K562 (cell line): ENCODE measurements around the gene ASB6. TPM values are rescaled to one million over a fixed set of nuclear protein-coding genes. Genes with fewer than 3 reads are reported as not detected.

ENCODE experiments used
- BHLHE40 ChIP-seq: IDR thresholded peaks from 2 replicates; pipeline ENCODE4 v1.6.1; 2011; ENCODE audit warnings: low read length, improper control_type of control experiment
- BRD9 ChIP-seq: fragments of 450-650 bp; IDR thresholded peaks from 2 replicates; pipeline ENCODE4 v1.6.1; 2018; ENCODE audit warnings: low read depth; ENCODE audit not compliant: partially characterized antibody
- CBX2 ChIP-seq: fragments of 200-600 bp; sonication (generic); IDR thresholded peaks from one replicate; pipeline ENCODE4 v1.6.1; 2012; ENCODE audit warnings: mild to moderate bottlenecking, low read length, inconsistent platforms; ENCODE audit not compliant: insufficient read depth, poor library complexity, severe bottlenecking
- FIP1L1 ChIP-seq: fragments of 200-400 bp; formaldehyde crosslinking; IDR thresholded peaks from 2 replicates; pipeline ENCODE4 v1.6.1; 2018; ENCODE audit warnings: mild to moderate bottlenecking, low read depth, low read length; ENCODE audit not compliant: poor library complexity, severe bottlenecking
- FOXA3 ChIP-seq, 2 experiments: fragments of 450-650 bp in 1 of 2; sonication (generic) in 1 of 2; formaldehyde crosslinking; IDR thresholded peaks in 1 of 2; conservative IDR thresholded peaks in 1 of 2; 2 replicates each; pipeline versions ENCODE4 v1.4.0 to v1.8.0; 2020 to 2022; ENCODE audit warnings: mild to moderate bottlenecking in 2 of 2, missing genetic modification reagents in 1 of 2
- KHSRP ChIP-seq: fragments of 450-650 bp; IDR thresholded peaks from 2 replicates; pipeline ENCODE4 v1.6.1; 2017
- MAFG ChIP-seq: fragments of 450-650 bp; conservative IDR thresholded peaks from 2 replicates; pipeline ENCODE4 v1.6.1; 2016; ENCODE audit warnings: missing genetic modification characterization, missing compliant biosample characterization
- MGA ChIP-seq: fragments of 450-650 bp; IDR thresholded peaks from 2 replicates; pipeline ENCODE4 v1.6.1; 2016; ENCODE audit warnings: mild to moderate bottlenecking, moderate library complexity
- NR0B1 ChIP-seq: fragments of 450-650 bp; IDR thresholded peaks from one replicate; pipeline ENCODE4 v1.6.1; 2018; ENCODE audit warnings: mild to moderate bottlenecking, moderate library complexity; ENCODE audit not compliant: partially characterized antibody
- NUFIP1 ChIP-seq: fragments of 450-650 bp; IDR thresholded peaks from 2 replicates; pipeline ENCODE4 v1.6.1; 2018; ENCODE audit not compliant: partially characterized antibody
- SRF ChIP-seq, 2 experiments: fragments of 250-450, 450-650 bp in 1 of 2; sonication (Bioruptor Pico) in 1 of 2; sonication (generic) in 1 of 2; formaldehyde crosslinking; IDR thresholded peaks; 2 replicates each; pipeline versions ENCODE4 v1.5.0 to v1.5.1; 2020 to 2022; ENCODE audit warnings: mild to moderate bottlenecking in 1 of 2, missing genetic modification reagents in 1 of 2
- TGIF2 ChIP-seq: sonication (generic); formaldehyde crosslinking; IDR thresholded peaks from 2 replicates; pipeline ENCODE4 v1.8.1; 2022; ENCODE audit warnings: mild to moderate bottlenecking, missing genetic modification reagents, moderate library complexity
- ZNF551 ChIP-seq: fragments of 250-450 bp; sonication (Bioruptor Pico); IDR thresholded peaks from 2 replicates; pipeline ENCODE4 v1.5.0; 2021; ENCODE audit warnings: mild to moderate bottlenecking, moderate library complexity
- polyA plus RNA-seq, 8 experiments: library from polyadenylated mRNA; depleted of rRNA in 4 of 8; stranded (reverse) in 5 of 8; unstranded in 3 of 8; fragments of >200 nt; fragmentation: Nextera tagmentation in 2 of 8; fragmentation: Illumina TruSeq in 1 of 8; extraction: Ambion mirVana in 2 of 8; extraction: Trizol in 1 of 8; gene quantifications; 2 replicates each; pipeline versions ENCODE4 v1.2.1 to v1.2.3, GENCODE V29; 2011 to 2014; ENCODE audit warnings: inconsistent platforms in 1 of 8, missing spikeins in 1 of 8
- total RNA-seq, 7 experiments: library from RNA; depleted of rRNA in 6 of 7; stranded (reverse); fragments of >200 nt in 6 of 7; fragmentation: Illumina TruSeq in 2 of 7; extraction: Trizol in 2 of 7; gene quantifications; 2 replicates each; pipeline versions ENCODE4 v1.2.1 to v1.2.3, GENCODE V29; 2011 to 2021; ENCODE audit warnings: low replicate concordance in 1 of 7

ASB6 gene
- total and polyA plus RNA-seq, 9 of the 15 experiments (the other 6 are each of a cell fraction or from before 2014, with no cell fraction given) = 0.92 to 17.8 (median 11.3) TPM

- peak; percentile 79 for TF ChIP-seq MGA
- no peak for TF ChIP-seq SRF (CRISPR knock-in tag; IDR thresholded peaks at IDR 0.05)
- peak; percentile 98 for TF ChIP-seq BHLHE40
- no peak for TF ChIP-seq NR0B1
- TF ChIP-seq KHSRP = no peak
- TF ChIP-seq NUFIP1 = no peak
- TF ChIP-seq FIP1L1 = no peak
- TF ChIP-seq MAFG (tag) = no peak
- no peak for TF ChIP-seq ZNF551 (CRISPR knock-in tag)
- no peak; the same call in 1 of the 2 replicates for TF ChIP-seq TGIF2 (CRISPR knock-in tag)
- no peak for TF ChIP-seq CBX2
- no peak for TF ChIP-seq BRD9
- 0 out of 4 replicates have a peak, but pooled peaks of 1 of the 2 experiments have one; percentile 64 for TF ChIP-seq FOXA3 (CRISPR knock-in tag; conservative IDR thresholded peaks at IDR 0.05 in 1 of 2, IDR thresholded peaks at IDR 0.05 in 1 of 2)
Observed at GRCh38 chr9:129626079-129626624, 15.8 kb downstream of the ASB6 start, which contains the start of gene NTMT1 (continued).
